GM19372 (cell line): ENCODE results near the gene SLX4IP.

Source experiments
- ATAC-seq: cut with Tn5 transposase; IDR thresholded peaks from one replicate; pipeline ENCODE4 v1.9.1; 2021; ENCODE audit warnings: mild to moderate bottlenecking, low read depth, moderate library complexity; ENCODE audit not compliant: unreplicated experiment

Gene SLX4IP

GRCh38 chr20:10654250-10654610 is 219.1 kb downstream of the SLX4IP start:
- ATAC-seq, result no peak

- ATAC-seq, result peak; percentile 44
Measured at GRCh38 chr20:10654630-10655029, 219.5 kb downstream of the SLX4IP start.

- no peak for ATAC-seq
Measured at GRCh38 chr20:10655720-10656669, 220.9 kb downstream of the SLX4IP start.

GRCh38 chr20:10657453-10657852 is 222.3 kb downstream of the SLX4IP start:
- ATAC-seq, result no peak

- ATAC-seq, result no peak
Measured at GRCh38 chr20:10658051-10658823, 223.1 kb downstream of the SLX4IP start.

GRCh38 chr20:10658876-10659632 is 223.9 kb downstream of the SLX4IP start:
- no peak for ATAC-seq

- no peak for ATAC-seq
Measured at GRCh38 chr20:10659651-10660601, 224.8 kb downstream of the SLX4IP start.

- no peak for ATAC-seq
Measured at GRCh38 chr20:10660661-10661060, 225.6 kb downstream of the SLX4IP start.

GRCh38 chr20:10661261-10661660 is 226.2 kb downstream of the SLX4IP start:
- ATAC-seq, result no peak

GRCh38 chr20:10662151-10662550 is 227.0 kb downstream of the SLX4IP start:
- ATAC-seq, result no peak

- ATAC-seq, result no peak
Measured at GRCh38 chr20:10662661-10663458, 227.8 kb downstream of the SLX4IP start.

GRCh38 chr20:10663756-10664155 is 228.7 kb downstream of the SLX4IP start:
- ATAC-seq, result no peak

- ATAC-seq, result no peak
Measured at GRCh38 chr20:10665027-10665561, 230.0 kb downstream of the SLX4IP start.

- no peak for ATAC-seq
Measured at GRCh38 chr20:10665791-10666190, 230.7 kb downstream of the SLX4IP start.

GRCh38 chr20:10666221-10667076 is 231.3 kb downstream of the SLX4IP start:
- no peak for ATAC-seq

- ATAC-seq, result no peak
Measured at GRCh38 chr20:10667077-10667401, 231.9 kb downstream of the SLX4IP start.

- ATAC-seq, result no peak
Measured at GRCh38 chr20:10667560-10668167, 232.6 kb downstream of the SLX4IP start.
